HCT116 (cell line): ENCODE data around the gene CDC42SE2. TPM values are rescaled to one million over a fixed set of nuclear protein-coding genes. Genes with fewer than 3 reads are reported as not detected.

Experiments used
- ATAC-seq: fragments of 200-7000 bp; cut with Tn5 transposase; 2 replicates; pipeline ENCODE4 v1.9.1; 2020; ENCODE audit warnings: mild to moderate bottlenecking, moderate library complexity
- BruUV-seq: library from RNA; stranded (reverse); fragments of 400-500 nt; replicated peaks from 2 replicates; lab custom pipeline; 2021; lab: Mats Ljungman, UMichigan
- CTCF ChIA-PET: fragments of 300-600 bp; sonication (Branson Sonifier 250); formaldehyde crosslinking; loops from one replicate; lab custom pipeline; 2021; ENCODE audit warnings: antibody characterized with exemption; lab: Charles Lee
- POLR2A ChIA-PET: fragments of 300-600, 350-600 bp; sonication (Branson Sonifier 250); formaldehyde crosslinking; loops from one replicate; lab custom pipeline; 2021; ENCODE audit warnings: antibody characterized with exemption; lab: Charles Lee
- RAD21 ChIA-PET, 2 experiments: fragments of 300-600 bp; sonication (Branson Sonifier 250); formaldehyde crosslinking; loops; one replicate each; lab custom pipeline; 2023; ENCODE audit warnings: low total read pairs in 2 of 2; ENCODE audit not compliant: uncharacterized antibody in 2 of 2, unreplicated experiment in 2 of 2, low non-redundant PET in 1 of 2; lab: Charles Lee
- DNase-seq: peaks from one replicate; pipeline ENCODE4 v3.0.0-alpha.2; 2010; ENCODE audit warnings: low read depth, low spot score
- H2AFZ ChIP-seq: fragments of 200-600 bp; shearing (Covaris generic), sonication (generic); 2 replicates; pipeline ENCODE4 v1.6.1; 2017; ENCODE audit warnings: low read depth, mixed run types, mixed read lengths, antibody characterized with exemption, low read length; ENCODE audit not compliant: poor library complexity, severe bottlenecking
- H3K27ac ChIP-seq: 2 replicates; pipeline ENCODE4 v1.5.1; 2012; ENCODE audit warnings: low read depth, low read length
- H3K27me3 ChIP-seq: fragments of 200-600 bp; sonication (generic); 2 replicates; pipeline ENCODE4 v1.6.1; 2016; ENCODE audit warnings: mixed run types, low read length, mixed read lengths; ENCODE audit not compliant: insufficient read depth
- H3K36me3 ChIP-seq, 2 experiments: fragments of 200-500 bp in 1 of 2; fragments of 200-600 bp in 1 of 2; sonication (Bioruptor generic) in 1 of 2; sonication (generic) in 1 of 2; 2 replicates each; pipeline versions ENCODE4 v1.5.1 to v1.6.1; 2014 to 2016; ENCODE audit warnings: low read length in 2 of 2, inconsistent platforms in 1 of 2, mixed read lengths in 1 of 2, mixed run types in 1 of 2; ENCODE audit not compliant: insufficient read depth in 2 of 2, control insufficient read depth in 1 of 2
- H3K4me1 ChIP-seq, 2 experiments: fragments of 200-600 bp in 1 of 2; sonication (generic) in 1 of 2; 2 replicates each; pipeline versions ENCODE4 v1.5.1 to v1.6.1; 2012 to 2017; ENCODE audit warnings: low read length in 2 of 2, inconsistent platforms in 1 of 2, mild to moderate bottlenecking in 1 of 2, mixed read lengths in 1 of 2, mixed run types in 1 of 2, moderate library complexity in 1 of 2; ENCODE audit not compliant: insufficient read depth in 2 of 2, control insufficient read depth in 1 of 2
- H3K4me2 ChIP-seq: fragments of 200-600 bp; sonication (generic); 2 replicates; pipeline ENCODE4 v1.6.1; 2017; ENCODE audit warnings: mixed run types, low read length, mixed read lengths
- H3K4me3 ChIP-seq, 2 experiments: fragments of 200-600 bp in 1 of 2; sonication (generic) in 1 of 2; replicated peaks in 1 of 2; 2 replicates each; pipeline ENCODE4 v1.5.1; 2011 to 2016; ENCODE audit warnings: low read length in 2 of 2, control low read depth in 1 of 2, low read depth in 1 of 2, mild to moderate bottlenecking in 1 of 2, mixed read lengths in 1 of 2, mixed run types in 1 of 2
- H3K79me2 ChIP-seq: fragments of 200-600 bp; sonication (generic); 2 replicates; pipeline ENCODE4 v1.6.1; 2017; ENCODE audit warnings: mild to moderate bottlenecking, mixed run types, low read length, moderate library complexity, mixed read lengths; ENCODE audit not compliant: insufficient read depth
- H3K9ac ChIP-seq: fragments of 200-600 bp; sonication (generic); 2 replicates; pipeline ENCODE4 v1.6.1; 2016; ENCODE audit warnings: low read length, mixed read lengths
- H3K9me2 ChIP-seq: fragments of 200-600 bp; sonication (generic), shearing (Covaris generic); 2 replicates; pipeline ENCODE4 v1.6.1; 2017; ENCODE audit warnings: mixed run types, mild to moderate bottlenecking, moderate library complexity; ENCODE audit not compliant: insufficient read depth
- H3K9me3 ChIP-seq, 2 experiments: fragments of 200-500 bp in 1 of 2; fragments of 200-600 bp in 1 of 2; sonication (Bioruptor generic) in 1 of 2; sonication (generic) in 1 of 2; 2 replicates each; pipeline ENCODE4 v1.6.1; 2014 to 2017; ENCODE audit warnings: low read length in 2 of 2, mixed read lengths in 2 of 2, inconsistent platforms in 1 of 2, low read depth in 1 of 2, mild to moderate bottlenecking in 1 of 2, mixed run types in 1 of 2, moderate library complexity in 1 of 2; ENCODE audit not compliant: control insufficient read depth in 1 of 2, insufficient read depth in 1 of 2
- H4K20me1 ChIP-seq: fragments of 200-600 bp; sonication (generic), shearing (Covaris generic); 2 replicates; pipeline ENCODE4 v1.6.1; 2017; ENCODE audit warnings: mixed run types, mild to moderate bottlenecking, moderate library complexity; ENCODE audit not compliant: insufficient read depth
- CBX3 ChIP-seq: IDR thresholded peaks from 2 replicates; pipeline ENCODE4 v1.6.1; 2012; ENCODE audit warnings: low read depth
- CEBPB ChIP-seq: IDR thresholded peaks from 2 replicates; pipeline ENCODE4 v1.6.1; 2012; ENCODE audit warnings: low read depth
- CTCF ChIP-seq, 3 experiments: fragments of 200-600 bp in 1 of 3; sonication (generic) in 1 of 3; IDR thresholded peaks in 2 of 3; conservative IDR thresholded peaks in 1 of 3; 2 replicates each; pipeline ENCODE4 v1.5.1; 2012 to 2017; ENCODE audit warnings: low read depth in 2 of 3, low read length in 2 of 3, antibody characterized with exemption in 1 of 3, borderline replicate concordance in 1 of 3, control low read depth in 1 of 3, mild to moderate bottlenecking in 1 of 3, mixed read lengths in 1 of 3, mixed run types in 1 of 3, moderate library complexity in 1 of 3; ENCODE audit not compliant: insufficient read depth in 1 of 3
- ELF1 ChIP-seq: IDR thresholded peaks from 2 replicates; pipeline ENCODE4 v1.6.1; 2012; ENCODE audit warnings: low read depth, borderline replicate concordance
- FOSL1 ChIP-seq: IDR thresholded peaks from 2 replicates; pipeline ENCODE4 v1.6.1; 2012; ENCODE audit warnings: low read depth
- MAX ChIP-seq: IDR thresholded peaks from 2 replicates; pipeline ENCODE4 v1.6.1; 2012
- RAD21 ChIP-seq: IDR thresholded peaks from 2 replicates; pipeline ENCODE4 v1.6.1; 2012; ENCODE audit warnings: low read depth, mild to moderate bottlenecking
- REST ChIP-seq: IDR thresholded peaks from 2 replicates; pipeline ENCODE4 v1.6.1; 2012; ENCODE audit warnings: low read depth
- SIN3A ChIP-seq: IDR thresholded peaks from 2 replicates; pipeline ENCODE4 v1.6.1; 2012; ENCODE audit warnings: low read depth
- SRF ChIP-seq: IDR thresholded peaks from 2 replicates; pipeline ENCODE4 v1.6.1; 2012; ENCODE audit warnings: low read depth
- ZBTB33 ChIP-seq: IDR thresholded peaks from 2 replicates; pipeline ENCODE4 v1.6.1; 2011; ENCODE audit warnings: mild to moderate bottlenecking, low read length, moderate library complexity; ENCODE audit not compliant: insufficient replicate concordance; ENCODE audit errors: extremely low read depth
- ZNF274 ChIP-seq: fragments of 200-500 bp; sonication (Bioruptor generic); IDR thresholded peaks from 2 replicates; pipeline ENCODE4 v1.6.1; 2014; ENCODE audit warnings: mild to moderate bottlenecking, low read depth, low read length, inconsistent platforms
- intact Hi-C: fragments of 100-400 bp; cut with micrococcal nuclease; formaldehyde crosslinking; loops from 2 replicates; pipeline ENCODE4 v1.10.0; 2022
- total RNA-seq: library from RNA; stranded (reverse); gene quantifications from one replicate; pipeline ENCODE4 v1.2.1, GENCODE V29; 2021; ENCODE audit not compliant: unreplicated experiment

The CDC42SE2 gene
- total RNA-seq, 1 experiment from 2014 or later, result 27.0 TPM

- ChIA-PET RAD21 (no interaction called here), CTCF (interaction anchor here (0.8 kb wide), 1 partner anchor 13 kb away, joined by 3 read pairs; no protein-coding TSS in a partner anchor), POLR2A (no interaction called here)
- no peaks in the 10 kb centered on the region for H3K9me2 ChIP-seq
- H3K4me3 ChIP-seq, result no peak overlapping the region
- no peaks in the 10 kb centered on the region for H4K20me1 ChIP-seq
- TF ChIP-seq CEBPB, result no peak
- no peak for TF ChIP-seq RAD21
- no peak for TF ChIP-seq SIN3A
- no peak for TF ChIP-seq CBX3
- TF ChIP-seq ZNF274, result no peak
- no peaks in the 10 kb centered on the region for H3K4me1 ChIP-seq
- no peaks in the 10 kb centered on the region for H3K27me3 ChIP-seq
- H3K4me2 ChIP-seq, result no peak overlapping the region
- ATAC-seq, result no peak
- no peak overlapping the region for H3K9ac ChIP-seq
- DNase-seq, result no peak
- H3K79me2 ChIP-seq, result no peaks in the 10 kb centered on the region
- H3K36me3 ChIP-seq, result peaks cover 10 to 19% of the 10 kb centered on the region in 2 experiments; a peak in 3 of 4 replicates
- H3K27ac ChIP-seq, result no peak overlapping the region
- no TSS peak for BruUV-seq
- intact Hi-C loops, result no loop called here
- H2AFZ ChIP-seq, result no peak overlapping the region
- H3K9me3 ChIP-seq, result no peaks in the 10 kb centered on the region
Observed at GRCh38 chr5:131436081-131436480, 172.2 kb downstream of the CDC42SE2 start.

GRCh38 chr5:131441184-131441583, 177.3 kb downstream of the CDC42SE2 start:
- ATAC-seq, result no peak
- no peaks in the 10 kb centered on the region for H3K27me3 ChIP-seq
- H3K9me2 ChIP-seq, result no peaks in the 10 kb centered on the region
- TF ChIP-seq SIN3A, result no peak
- no peak for TF ChIP-seq MAX
- no peak for TF ChIP-seq REST
- TF ChIP-seq ZBTB33, result no peak
- TF ChIP-seq SRF, result no peak
- no peak for TF ChIP-seq ELF1
- no peak for TF ChIP-seq CTCF (IDR thresholded peaks at IDR 0.05 in 2 of 3, conservative IDR thresholded peaks at IDR 0.05 in 1 of 3; ENCODE audit: borderline replicate concordance in 1 of 3, insufficient read depth in 1 of 3, low read depth in 2 of 3, low read length in 2 of 3)
- no peak for TF ChIP-seq FOSL1
- TF ChIP-seq CBX3, result no peak
- H3K9me3 ChIP-seq, result no peaks in the 10 kb centered on the region
- no peak overlapping the region for H3K9ac ChIP-seq
- BruUV-seq, result no TSS peak
- no peak overlapping the region for H2AFZ ChIP-seq
- H3K4me3 ChIP-seq, result no peak overlapping the region
- DNase-seq, result no peak
- no peak overlapping the region for H3K27ac ChIP-seq
- ChIA-PET POLR2A (no interaction called here), CTCF (no interaction called here), RAD21 (no interaction called here)
- H3K79me2 ChIP-seq, result no peaks in the 10 kb centered on the region
- no peak overlapping the region for H3K4me2 ChIP-seq
- intact Hi-C loops, result no loop called here
- peaks cover 4 to 20% of the 10 kb centered on the region in 2 experiments; a peak in 2 of 4 replicates for H3K36me3 ChIP-seq
- H3K4me1 ChIP-seq, result no peaks in the 10 kb centered on the region
- no peaks in the 10 kb centered on the region for H4K20me1 ChIP-seq
